Fibroblast of pulmonary artery (primary cell): Measurements from ENCODE around the gene PTN.
A peak's percentile ranks its signal among the peaks of the same experiment; 100 is the strongest.

ENCODE experiments used
- DNase-seq: peaks from one replicate; pipeline ENCODE4 v3.0.0-alpha.2; 2010; ENCODE audit warnings: low read depth
- H3K4me3 ChIP-seq: replicated peaks from 2 replicates; pipeline ENCODE4 v1.5.1; 2011; ENCODE audit warnings: low read depth, mild to moderate bottlenecking, control low read depth, low read length, moderate library complexity
- TF ChIP-seq, protein P1 (sequence below): IDR thresholded peaks from 2 replicates; pipeline ENCODE4 v1.5.1; 2011; ENCODE audit warnings: mild to moderate bottlenecking, control low read depth, low read length, inconsistent platforms; ENCODE audit errors: missing control alignments

Gene PTN

DNA sequence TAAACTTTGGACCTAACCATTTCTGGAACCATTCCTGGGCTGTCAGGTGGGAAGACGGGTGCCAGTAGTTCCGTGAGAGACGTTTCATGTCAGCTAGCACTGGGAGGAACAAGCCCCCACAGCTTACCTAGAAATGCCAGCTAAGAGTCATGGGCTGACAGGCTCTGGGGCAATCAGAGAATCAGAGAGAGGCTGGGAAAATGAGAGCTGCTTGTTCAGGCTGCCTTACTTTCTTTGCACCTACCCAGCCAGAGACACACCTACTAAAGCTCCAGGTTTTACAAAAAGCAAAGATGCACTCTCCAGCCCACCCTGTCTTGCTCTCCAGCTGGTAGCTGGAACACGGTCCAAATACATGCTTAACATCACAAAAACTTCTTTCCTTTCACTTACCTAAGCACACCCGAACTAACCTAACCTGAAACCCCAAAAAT lies 688 bp downstream of the PTN start:
- DNase-seq: no peak
- peak overlapping the region; percentile 53 for H3K4me3 ChIP-seq
- TF ChIP-seq, protein P1, sequence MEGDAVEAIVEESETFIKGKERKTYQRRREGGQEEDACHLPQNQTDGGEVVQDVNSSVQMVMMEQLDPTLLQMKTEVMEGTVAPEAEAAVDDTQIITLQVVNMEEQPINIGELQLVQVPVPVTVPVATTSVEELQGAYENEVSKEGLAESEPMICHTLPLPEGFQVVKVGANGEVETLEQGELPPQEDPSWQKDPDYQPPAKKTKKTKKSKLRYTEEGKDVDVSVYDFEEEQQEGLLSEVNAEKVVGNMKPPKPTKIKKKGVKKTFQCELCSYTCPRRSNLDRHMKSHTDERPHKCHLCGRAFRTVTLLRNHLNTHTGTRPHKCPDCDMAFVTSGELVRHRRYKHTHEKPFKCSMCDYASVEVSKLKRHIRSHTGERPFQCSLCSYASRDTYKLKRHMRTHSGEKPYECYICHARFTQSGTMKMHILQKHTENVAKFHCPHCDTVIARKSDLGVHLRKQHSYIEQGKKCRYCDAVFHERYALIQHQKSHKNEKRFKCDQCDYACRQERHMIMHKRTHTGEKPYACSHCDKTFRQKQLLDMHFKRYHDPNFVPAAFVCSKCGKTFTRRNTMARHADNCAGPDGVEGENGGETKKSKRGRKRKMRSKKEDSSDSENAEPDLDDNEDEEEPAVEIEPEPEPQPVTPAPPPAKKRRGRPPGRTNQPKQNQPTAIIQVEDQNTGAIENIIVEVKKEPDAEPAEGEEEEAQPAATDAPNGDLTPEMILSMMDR: no peak

DNA sequence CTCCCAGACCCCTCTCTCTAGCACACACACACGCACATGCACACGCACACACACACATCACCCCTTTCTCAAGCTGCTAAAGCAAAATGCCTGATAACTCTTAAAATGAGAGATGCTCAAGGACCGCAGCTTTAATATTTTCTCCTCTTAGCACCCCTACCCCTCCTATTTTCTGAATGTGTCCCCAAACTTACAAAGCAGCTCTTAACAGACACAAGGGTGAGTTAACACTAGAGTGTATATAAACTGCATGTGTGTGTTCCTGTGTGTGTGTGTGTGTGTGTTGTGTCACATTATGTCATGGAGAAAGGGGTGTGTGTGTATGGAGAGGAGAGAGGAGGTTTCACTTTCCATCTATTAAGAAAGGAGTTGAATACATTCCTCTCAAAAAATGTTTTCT lies 1.3 kb downstream of the PTN start:
- TF ChIP-seq, protein P1: no peak
- no peak for DNase-seq
- H3K4me3 ChIP-seq: peak overlapping the region; percentile 23

DNA sequence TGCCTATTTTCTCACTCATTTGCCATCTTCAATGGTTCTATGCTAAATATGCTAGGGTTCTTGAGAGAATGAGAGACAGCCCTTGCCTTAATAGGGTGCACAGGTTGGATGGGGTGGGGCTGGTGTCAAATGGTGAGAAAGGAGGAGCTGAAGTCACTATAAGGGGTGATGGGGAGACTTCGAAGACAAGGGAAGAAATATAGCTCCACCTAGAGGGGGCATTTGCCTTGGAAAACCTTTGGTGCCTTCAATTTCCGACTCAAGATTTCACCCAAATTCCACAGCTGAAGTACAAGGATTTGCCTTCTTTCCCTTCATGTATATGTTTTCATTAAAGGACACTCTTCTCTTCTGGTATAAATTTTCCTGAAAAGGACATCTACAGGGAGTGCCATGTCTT lies 5.6 kb downstream of the PTN start:
- TF ChIP-seq, protein P1: peak; percentile 10
- no peak overlapping the region for H3K4me3 ChIP-seq
- no peak for DNase-seq

DNA sequence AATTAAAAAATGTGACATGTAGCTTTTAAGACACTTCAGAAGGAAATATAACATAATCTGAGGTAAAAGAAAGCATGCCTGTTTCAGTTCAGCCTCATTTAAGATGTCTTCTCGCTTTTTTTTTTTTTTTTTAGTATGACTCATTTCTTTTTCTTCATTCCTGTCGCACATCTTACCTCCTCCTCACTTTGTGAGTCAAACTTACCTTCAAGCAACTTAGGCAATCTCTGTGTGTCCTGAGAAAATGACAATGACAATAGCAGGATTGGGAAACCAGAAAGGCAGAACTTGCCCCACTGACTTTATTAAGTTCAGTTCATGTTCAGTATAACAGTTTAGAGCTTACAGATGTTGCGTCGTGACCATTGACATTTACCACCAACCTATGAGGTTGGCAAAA lies 7.7 kb downstream of the PTN start:
- DNase-seq: no peak
- TF ChIP-seq, protein P1: no peak
- no peak overlapping the region for H3K4me3 ChIP-seq

DNA sequence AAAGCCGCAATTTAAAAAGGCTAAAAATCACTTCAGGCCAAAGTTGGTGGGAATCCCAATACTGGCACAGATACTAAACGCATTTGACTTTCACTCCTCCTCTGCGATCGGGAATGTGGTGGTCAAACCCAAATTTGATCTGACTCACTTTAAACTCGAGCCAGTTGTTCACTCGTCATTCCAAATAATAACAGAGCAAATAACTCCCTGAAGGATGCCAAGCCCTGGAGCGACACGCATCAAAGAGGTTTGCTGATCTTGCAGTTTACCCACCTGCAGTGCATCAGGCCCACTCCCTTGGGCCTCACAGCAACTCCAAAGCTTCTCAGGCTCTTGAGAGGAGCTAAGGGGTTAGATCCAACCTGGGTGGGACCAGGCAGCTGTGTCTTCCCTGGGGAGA lies 12.2 kb downstream of the PTN start:
- no peak overlapping the region for H3K4me3 ChIP-seq
- no peak for DNase-seq
- TF ChIP-seq, protein P1: no peak

DNA sequence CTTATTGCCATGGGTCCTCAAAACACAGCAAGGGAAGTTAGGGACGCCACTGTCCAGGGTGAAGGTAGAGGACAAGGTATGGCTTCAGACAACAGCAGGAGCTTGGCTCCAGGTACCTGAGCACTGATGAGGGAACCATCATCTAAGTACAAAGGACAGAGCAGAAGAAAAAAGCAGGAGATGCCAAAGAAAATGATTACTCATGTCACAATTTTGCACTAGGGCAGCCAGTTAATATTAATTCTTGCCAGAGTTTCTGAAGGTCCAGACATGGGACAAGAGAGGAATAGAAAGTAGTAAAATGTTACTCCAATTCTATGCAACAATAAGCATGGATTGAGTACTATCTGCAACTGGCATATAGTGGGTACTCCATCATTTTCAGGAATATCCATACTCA lies 14.1 kb downstream of the PTN start:
- no peak for DNase-seq
- H3K4me3 ChIP-seq: no peak overlapping the region
- TF ChIP-seq, protein P1: no peak

DNA sequence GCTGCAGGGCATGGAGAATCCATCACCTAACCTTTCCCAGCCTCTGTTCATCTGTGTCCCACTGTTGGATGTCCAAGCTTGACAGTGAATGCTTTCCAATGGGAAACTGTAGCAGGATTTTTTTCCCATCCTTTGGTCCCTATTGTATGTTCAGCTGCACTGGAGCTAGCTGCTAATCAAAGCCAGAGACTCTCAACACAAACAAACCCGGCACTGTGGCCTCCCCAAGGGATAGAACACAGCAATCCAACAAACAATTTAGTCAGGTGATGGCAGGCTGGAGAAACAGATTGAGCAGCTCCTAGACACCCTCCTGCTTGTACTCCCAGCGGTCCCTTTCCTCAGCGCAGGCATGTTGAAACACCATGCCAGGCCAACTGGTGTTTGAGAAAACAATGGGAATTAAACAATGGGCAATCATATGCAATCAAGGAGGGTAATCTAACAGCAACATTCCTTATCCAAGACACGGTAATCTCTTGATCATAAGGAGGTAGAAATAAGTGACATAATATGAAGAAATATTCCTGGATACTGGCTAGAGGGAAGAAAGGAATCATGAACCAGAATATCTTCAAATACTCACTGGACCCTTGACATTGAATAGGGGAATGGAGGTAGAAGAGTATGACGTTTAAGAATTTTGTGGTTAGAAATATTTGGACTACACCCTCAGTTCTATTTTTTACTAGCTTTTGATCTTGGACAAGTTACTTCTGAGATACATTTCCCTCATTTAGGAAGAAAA lies 15.0 kb downstream of the PTN start:
- TF ChIP-seq, protein P1: no peak
- DNase-seq: peak; percentile 35

More for the DNA sequence above, 15.0 kb downstream of the PTN start:
- no peak overlapping the region for H3K4me3 ChIP-seq
